Sigmoid colon (tissue), 4 donors: ENCODE results near the gene MMD.

Experiments
- POLR2A ChIP-seq, 2 donors: fragments of 450-650 bp; IDR thresholded peaks; one replicate each; pipeline ENCODE4 v1.6.1; 2016; ENCODE audit warnings: antibody characterized with exemption in 2 of 2, mild to moderate bottlenecking in 2 of 2, moderate library complexity in 2 of 2
- POLR2AphosphoS5 ChIP-seq, 4 donors: sonication (generic); formaldehyde crosslinking; IDR thresholded peaks; one replicate each; pipeline ENCODE4 v1.6.1; 2017; ENCODE audit warnings: antibody characterized with exemption in 4 of 4
- TF ChIP-seq, protein P1 (sequence below), 4 experiments: fragments of 450-650 bp in 3 of 4; fragments of 200-600 bp in 1 of 4; IDR thresholded peaks; one replicate each; pipeline ENCODE4 v1.5.1; 2016 to 2019; ENCODE audit warnings: antibody characterized with exemption in 4 of 4, mild to moderate bottlenecking in 3 of 4, moderate library complexity in 2 of 4

DNA sequence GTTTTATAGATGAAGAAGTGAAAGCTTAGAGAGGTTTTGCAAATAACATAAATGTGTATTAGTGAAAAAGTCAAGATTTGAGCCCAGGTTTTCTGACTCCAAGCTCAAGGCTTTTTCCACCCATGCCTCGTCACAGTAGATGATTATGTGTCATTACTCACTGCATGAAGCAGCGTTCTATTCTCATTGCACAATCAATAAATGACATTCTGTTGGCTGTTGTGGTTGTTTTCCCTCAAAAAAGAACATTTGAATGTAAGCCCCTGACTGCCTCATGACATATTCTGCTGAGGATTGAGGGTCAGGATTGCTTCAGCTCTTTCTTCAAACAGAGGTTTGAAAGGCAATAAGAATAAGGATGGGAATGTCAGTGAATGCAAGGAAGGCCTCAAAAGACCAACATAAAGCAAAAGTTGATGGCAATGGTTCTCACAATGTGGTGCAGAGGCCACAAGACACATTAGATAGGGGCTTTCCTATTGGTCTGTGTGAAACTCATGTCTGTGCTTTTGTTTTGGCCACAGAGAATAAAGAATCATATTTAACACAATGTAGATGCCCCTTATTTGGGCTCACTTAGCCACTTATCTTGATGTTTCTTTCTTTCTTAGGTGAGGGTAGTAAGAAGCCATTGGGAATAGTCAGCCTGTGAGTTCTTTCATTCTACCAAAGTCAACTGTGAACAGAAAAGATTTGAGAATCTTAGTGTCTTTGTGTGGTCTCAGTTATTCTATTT, 5.4 kb upstream of the MMD start:
- TF ChIP-seq POLR2AphosphoS5 (IDR thresholded peaks at IDR 0.05), result no peak
- TF ChIP-seq, protein P1, sequence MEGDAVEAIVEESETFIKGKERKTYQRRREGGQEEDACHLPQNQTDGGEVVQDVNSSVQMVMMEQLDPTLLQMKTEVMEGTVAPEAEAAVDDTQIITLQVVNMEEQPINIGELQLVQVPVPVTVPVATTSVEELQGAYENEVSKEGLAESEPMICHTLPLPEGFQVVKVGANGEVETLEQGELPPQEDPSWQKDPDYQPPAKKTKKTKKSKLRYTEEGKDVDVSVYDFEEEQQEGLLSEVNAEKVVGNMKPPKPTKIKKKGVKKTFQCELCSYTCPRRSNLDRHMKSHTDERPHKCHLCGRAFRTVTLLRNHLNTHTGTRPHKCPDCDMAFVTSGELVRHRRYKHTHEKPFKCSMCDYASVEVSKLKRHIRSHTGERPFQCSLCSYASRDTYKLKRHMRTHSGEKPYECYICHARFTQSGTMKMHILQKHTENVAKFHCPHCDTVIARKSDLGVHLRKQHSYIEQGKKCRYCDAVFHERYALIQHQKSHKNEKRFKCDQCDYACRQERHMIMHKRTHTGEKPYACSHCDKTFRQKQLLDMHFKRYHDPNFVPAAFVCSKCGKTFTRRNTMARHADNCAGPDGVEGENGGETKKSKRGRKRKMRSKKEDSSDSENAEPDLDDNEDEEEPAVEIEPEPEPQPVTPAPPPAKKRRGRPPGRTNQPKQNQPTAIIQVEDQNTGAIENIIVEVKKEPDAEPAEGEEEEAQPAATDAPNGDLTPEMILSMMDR (IDR thresholded peaks at IDR 0.05), result no peak
- TF ChIP-seq POLR2A (IDR thresholded peaks at IDR 0.05), result no peak
